ENCODE measurements around the gene FGD3. TPM values are rescaled to one million over a fixed set of nuclear protein-coding genes. Genes with fewer than 3 reads are reported as not detected.

FGD3 gene
- polyA plus RNA-seq, 1 donor = 3.8 TPM

DNA sequence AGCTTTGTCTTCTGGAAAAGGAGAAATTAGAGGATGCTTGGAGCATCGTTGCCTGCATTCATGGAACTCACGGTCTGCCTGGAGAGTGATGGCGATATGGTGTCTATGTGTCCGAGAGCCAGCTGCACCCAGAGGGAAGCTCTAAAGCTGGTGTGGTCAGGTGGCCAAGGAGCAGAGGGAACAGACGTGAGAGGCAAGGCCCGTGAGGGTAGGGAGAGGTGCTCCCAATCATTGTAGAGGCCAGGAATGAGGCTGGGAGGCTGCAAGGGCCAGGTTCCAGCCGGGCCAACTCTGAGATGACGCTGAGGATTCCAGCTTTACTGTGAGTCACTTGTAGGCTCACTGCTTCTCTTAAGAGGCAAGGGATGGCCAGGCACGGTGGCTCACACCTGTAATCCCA lies 7.6 kb downstream of the FGD3 start:
- no peak for DNase-seq (ENCODE audit: low read depth)

DNA sequence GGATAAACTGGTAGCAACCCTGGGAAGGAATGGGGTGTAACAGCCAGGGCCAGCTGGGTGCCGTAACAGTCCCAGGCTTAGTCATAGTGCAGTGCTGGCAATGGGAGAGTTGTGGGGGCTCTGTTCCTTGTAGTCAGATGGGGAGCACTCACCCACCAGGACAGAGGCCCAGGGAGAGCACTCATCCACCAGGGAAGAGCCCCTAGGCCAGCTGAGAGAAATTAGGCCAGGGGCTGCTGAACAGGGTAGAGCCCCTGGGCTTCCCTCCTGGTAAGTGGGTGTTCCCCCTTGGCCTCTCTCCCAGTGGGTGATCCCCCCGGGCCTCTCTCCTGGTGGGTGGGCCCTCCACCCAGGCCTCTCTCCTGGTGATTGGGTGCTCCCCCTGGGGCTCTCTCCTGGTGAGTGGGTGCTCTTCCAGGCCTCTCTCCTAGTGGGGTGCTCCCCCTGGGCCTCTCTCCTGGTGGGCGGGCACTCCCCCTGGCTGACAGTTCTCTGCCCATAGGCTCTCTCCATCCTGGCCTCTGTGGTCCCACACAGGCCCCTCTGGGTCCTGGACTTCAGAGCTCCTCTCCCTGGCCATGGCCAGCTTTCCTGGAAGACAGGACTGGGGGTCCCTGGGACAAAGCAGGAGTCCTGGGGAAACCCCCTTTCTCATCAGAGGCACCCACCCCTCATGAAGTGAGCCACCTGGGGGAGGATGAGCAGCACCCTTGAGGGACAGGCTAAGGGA lies 13.4 kb downstream of the FGD3 start:
- DNase-seq (ENCODE audit: low read depth) = no peak

DNA sequence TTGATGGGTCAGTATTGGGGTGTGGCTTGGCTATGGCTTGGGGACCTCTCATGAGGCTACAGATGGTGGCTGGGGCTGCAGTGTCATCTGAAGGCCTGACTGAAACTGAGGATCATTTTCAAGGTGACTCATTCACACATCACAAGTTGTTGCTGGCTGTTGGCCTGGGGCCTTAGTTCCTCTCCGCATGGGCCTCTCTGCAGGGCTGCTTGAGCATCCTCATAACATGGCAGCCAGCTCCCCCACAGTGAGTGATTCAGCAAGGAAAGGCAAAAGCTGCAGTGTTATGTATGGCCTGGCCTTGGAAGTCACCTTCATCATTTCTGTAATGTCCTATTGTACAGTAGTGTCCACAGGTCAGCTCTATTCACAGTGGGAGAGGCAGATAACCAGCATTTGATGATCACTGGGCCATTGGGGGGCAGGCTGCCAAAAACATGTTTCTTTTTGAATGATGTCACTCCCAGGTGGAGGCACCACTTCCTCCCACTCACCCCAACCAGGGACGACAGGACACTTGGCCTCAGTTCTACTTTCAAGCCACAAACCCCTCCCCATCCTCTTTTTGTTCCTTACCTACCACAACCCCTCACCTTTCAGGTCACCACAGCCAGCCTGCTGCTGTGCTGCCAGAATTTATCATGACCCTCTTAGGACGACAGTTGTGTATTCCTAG lies 14.4 kb downstream of the FGD3 start:
- DNase-seq (ENCODE audit: low read depth) = no peak

DNA sequence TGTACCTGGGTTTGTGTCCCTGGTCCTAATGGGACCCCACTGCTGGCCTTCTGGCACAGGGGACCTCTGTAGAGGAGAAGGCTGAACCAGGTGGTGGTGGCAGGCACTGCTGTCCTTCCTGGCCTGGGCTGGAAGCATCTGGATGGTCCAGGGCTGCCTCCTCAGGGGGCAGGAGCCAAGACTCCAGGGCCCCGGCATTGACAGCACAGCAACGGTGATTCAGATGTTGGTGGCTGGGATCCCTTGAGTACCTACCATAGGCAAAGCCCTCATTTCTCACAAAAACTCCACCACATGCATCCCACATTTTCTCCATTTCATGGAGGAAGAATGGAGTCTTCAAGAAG lies 15.0 kb downstream of the FGD3 start:
- no peak for DNase-seq (ENCODE audit: low read depth)

DNA sequence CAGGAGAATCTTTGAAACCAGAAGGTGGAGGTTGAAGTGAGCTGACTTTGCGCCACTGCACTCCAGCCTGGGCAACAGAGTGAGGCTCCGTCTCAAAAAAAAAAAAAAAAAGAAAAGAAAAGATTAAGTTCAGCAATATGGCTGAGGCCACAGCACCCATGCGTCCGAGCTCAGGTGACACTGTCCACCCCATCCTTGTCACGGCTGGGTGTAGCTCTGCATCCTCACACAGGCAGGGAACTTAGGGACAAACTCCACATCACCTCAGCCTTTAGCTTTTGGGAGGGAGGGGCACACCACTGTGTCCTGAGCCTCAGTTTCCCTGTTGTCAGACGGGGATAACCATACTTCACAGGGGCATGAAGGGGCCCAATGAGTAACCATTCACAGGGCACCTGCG lies 15.5 kb downstream of the FGD3 start:
- no peak for DNase-seq (ENCODE audit: low read depth)

DNA sequence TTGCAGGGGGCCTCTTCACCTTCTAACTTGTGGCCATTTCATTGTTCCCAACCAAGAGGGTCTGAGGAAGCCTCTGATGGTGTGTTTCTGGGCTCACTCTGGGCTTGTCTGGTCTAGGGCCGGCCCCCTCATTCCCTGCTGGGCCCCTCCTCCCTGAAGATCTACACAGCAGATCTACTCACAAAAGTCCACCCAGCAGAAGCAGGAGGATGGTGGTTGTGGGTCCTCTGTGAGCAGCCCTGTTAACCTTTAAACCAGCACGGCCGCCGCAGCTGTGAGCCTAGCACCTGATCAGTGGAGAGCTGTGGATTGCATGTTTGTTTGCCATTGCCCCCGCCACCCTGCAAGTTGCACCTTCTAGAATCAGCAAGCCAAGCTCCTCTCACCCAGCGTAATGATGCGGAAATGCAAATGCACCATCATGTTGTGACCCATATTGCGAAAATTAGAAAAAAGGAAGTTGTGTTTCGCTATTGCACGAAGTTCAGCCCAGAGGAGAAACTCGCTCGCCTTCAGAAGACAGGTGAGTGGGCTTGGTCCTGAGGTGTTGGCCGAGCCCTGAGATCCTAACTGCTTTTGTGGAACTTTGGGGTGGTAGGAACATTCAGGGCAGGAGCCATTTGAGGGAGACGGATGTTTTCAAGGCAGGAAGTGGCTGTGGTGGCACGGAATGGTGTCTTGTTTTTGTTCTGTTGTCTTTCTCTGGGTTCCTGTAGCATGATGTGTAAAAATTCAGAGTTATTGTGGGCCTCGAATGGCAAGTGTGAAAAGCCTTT lies 16.7 kb downstream of the FGD3 start:
- no peak for DNase-seq (ENCODE audit: low read depth)

DNA sequence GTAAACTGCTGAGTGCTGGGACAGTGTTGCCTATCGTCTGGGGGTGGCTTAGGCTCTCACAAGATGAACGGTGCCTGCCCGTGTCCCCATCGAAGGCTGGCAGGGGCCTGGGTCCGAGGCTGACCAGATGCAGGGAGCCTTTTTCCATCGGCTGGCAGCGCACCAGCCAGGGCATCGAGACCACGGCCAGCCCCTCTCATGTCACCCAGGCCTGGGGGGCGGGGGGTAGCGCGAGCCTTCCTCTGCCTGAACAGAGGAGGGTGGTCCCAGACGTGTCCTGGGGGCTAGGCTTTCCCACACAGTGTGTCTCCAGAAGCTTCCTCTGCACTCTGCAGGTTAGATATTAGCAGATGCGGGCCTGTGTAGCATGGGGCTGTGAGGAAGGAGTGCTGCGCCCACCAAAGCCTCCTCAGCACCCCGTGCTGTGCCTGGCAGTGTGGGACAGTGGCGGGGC lies 17.3 kb downstream of the FGD3 start:
- DNase-seq (ENCODE audit: low read depth) = no peak

DNA sequence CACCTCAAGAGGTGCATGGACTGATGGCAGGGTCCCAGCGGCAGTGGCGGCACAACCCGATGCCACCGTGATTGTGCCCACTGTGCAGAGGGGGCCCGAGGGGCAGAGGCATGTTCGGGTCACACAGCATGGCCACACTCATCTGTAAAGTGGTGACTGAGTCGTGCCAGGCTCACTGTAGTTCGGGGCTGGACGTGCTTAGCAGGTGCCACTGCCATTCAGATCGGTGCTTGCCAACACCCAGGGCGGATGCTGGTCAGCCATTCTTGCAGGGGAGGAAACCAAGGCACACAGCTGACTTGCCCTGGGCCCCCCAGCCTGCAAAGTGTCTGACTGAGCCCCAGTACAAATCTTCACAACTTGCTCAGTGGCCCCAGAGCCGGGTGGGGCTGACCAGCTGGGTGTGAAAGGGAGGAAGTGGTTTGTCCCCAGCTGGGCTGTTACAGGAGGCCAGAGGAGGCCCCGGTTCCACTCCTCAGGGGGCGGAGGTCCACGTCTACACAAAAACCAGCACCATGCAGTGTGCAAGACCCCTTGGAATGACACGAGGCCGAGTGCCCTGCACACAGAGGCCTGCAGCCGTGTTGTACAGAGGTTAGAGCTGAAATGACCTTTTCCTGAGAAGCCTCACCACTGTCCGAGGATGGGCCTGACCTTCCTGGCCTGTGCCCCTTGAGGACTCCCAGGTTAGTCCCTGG lies 17.9 kb downstream of the FGD3 start:
- no peak for DNase-seq (ENCODE audit: low read depth)

DNA sequence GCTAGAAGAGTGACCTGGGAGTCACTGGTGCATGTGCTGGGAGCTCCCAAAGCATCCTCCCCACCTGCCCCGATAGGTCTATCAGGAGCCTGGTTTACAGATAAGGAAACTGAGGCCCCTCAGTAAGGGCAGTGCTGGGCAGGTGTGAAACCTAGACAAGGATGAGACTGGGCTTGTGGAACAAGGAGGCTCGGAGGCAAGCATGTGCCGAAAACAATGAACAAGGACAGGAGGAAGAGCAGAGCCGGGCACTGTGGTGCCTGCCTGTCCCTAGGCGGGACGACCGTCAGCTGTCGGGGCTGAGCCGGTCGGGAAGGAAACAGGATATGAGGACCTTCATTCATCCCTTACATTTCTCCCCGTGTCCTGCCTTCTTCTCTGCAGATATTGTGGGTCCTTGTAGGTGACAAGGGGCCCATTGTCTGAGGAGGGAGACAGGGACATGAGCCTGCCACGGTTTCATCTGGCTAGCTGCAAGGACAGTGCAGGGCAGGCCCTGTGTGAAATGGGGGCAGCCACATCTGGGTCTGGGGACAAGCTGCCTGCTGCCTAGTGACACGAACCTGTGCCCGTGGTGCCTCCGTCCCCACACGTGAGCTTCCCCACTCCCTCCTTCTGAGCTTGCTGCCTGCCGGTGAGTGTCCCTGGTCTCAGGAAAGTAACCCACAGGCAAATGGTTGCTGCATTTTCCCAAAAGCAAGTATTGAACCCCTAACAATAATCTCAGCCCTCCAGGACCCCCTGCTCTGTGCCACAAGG lies 18.6 kb downstream of the FGD3 start:
- no peak for DNase-seq (ENCODE audit: low read depth)

DNA sequence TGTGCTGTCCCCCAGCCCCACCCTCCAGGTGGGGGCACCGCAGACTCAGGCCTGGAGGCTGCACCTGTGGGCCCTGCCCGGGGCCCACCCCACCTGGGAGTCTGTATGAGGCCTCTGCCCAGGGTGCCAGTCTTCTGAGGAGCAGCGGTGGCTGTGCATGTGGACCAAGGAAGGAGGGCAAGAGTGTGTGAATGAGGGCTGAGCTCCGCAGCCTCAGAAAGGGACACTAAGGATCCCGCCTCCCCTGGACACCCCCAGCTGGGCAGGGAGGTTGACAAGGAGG lies 19.1 kb downstream of the FGD3 start:
- DNase-seq (ENCODE audit: low read depth) = no peak

DNA sequence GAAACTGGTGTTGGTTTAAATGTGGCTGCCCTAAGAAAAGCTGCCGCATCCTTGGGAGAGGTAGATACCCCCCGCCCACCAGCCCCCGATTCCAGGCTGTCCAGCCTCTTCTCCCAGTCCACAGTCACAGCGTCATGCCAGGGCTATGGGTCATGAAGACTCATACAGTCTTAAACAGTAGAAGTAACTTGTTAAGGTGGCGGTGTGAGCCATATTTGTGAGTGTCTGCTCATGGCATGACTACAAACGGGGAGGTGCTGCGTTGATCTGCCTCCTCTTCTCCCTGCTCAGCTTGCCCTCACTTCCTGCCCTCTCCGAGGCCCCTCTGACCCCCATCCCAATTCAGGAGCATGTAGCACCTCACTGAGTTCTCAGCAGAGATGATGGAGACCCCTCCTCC lies 20.8 kb downstream of the FGD3 start:
- DNase-seq (ENCODE audit: low read depth) = no peak

DNA sequence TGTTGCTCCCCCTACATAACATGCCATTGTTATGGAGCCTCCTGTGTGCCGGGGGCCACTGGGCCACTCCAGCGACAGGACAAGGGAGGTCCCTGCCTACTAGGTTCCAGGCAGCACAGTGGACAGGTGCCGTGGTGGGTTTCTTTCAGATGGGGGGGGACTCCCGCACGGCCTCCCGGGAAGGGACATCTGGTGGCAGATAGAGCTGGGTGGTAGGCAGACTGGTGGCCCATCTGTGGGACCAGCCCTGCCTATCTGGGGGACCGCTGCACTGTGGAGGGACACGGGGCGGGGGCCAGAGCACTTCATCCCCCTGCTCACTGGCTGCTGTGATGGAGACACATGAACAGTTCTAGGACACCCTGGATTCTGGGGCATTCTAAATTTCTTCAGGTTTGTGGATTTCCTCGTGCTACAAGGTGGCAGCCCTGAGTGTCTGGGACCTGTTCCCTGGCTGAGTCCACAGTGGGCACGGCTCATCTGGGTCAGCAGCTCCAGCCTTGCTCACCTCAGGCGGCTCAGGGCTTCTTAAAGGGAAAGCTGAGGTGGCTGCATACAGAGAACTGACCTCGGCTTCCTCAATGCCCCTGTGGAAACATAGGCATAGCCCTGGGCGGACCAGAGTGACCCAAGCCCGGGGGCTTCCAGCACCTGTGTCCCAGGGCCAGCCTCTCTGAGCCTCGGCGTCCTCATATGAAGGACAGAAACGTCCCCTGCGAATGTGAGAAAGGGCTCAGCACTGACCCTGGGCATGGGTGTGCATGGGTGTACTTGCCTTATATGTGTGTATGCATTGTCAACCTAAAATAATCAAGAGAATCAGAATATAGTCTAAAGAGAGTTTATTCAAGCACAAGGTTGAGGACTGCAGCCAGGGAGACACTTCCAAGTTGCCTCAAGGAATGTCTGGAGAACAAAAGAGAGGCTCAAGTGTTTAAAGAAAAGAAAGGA lies 22.5 kb downstream of the FGD3 start:
- no peak for DNase-seq (ENCODE audit: low read depth)

DNA sequence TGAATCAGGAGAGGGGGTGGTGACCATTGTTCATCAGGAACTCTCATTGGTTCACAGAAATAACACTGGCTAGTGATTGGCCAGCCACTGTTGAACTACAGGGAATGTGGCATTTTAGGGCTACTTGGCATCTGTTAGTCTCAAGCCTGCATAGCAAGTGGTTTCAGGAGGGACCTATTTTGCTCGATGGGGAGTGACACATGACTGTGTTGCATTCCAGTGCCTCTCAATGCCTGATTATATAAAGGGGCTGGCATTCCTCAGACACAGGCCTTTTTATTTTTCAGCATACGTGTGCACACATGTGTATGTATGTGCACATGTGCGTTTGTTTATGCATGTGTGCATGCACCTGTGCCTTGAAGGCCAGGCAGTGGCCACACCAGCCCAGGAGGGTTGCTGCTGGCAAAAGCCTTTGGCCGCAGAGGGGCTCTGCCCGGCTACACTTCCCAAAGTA lies 23.2 kb downstream of the FGD3 start:
- no peak for DNase-seq (ENCODE audit: low read depth)

DNA sequence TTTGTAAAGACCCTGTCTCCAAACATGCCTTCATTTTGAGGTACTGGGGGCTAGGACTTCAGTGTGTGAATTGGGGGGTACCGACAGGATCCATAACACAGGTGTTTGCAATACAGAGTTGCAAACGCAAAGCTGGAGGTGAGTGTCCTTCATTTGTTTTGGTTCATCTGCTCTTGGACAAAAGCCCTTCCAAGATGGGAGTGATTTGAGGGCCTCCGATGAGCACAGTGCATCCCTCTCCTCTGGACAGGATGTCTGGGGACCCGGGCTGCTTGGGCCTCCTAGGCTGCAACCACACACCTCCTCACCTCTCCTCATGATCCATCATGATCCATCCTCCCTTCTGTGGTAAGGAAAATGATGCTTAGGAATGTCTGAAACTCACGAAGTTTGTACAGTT lies 23.8 kb downstream of the FGD3 start:
- no peak for DNase-seq (ENCODE audit: low read depth)

DNA sequence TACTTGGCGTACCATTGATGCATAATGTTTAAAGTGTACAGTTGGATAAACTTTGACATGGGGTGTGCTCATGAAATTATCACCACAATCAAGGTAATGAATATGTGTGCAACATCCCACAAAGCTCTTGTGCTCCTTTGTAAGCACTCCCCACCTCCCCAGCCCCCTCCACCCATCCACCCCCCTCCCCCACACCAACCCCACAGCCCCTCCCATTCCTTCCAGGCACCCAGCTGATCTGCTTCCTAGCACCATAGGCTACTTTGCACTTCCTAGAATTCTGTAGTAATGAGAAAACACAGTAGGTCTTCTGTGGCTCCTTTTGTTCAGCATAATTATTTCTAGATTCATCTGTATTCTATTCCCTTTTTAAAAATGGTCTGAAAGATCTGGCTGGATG lies 24.5 kb downstream of the FGD3 start:
- DNase-seq (ENCODE audit: low read depth) = no peak

DNA sequence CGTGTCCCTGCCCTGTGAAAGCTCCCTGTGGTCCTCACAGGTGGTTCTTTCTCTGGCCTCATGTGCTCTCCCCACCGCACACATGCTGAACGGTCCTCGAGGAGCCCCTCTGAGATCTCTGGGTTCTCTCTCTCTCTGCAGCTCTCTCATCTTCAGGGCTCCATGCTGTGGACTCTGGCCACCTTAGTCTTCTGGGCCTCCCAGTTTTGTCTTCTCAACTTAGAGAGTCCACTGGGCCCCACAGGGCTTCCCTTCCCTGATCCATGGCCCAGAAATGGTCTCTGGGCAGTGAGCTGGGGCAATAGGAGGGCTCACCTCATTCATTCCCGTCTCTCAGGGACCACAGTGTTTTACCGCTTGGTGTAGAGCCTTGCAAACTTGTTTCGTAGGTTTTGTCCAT lies 26.4 kb downstream of the FGD3 start:
- no peak for DNase-seq (ENCODE audit: low read depth)

DNA sequence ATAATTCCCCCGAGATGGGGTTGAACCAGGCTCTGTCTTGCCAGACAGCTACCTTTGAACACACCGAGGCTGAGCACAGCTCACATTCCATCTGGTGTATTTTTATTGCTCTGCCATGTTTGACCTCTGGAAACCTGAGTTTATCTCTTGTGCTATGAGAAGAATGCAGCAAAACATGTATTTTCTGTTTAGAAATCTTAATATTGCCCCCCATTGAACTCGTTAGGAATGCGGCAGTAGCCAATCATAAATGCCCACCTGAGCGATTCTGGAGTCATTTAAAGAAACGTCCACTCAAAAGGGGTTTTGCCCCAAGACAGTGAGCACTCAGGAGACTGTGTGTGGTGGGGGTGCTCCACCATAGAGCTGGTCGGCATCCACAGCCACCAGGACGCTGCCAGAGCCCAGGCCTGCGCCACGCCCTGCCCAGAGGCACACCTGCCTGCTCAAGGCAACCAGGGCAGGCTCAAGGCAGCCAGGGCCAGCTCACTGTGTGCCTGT lies 26.9 kb downstream of the FGD3 start:
- no peak for DNase-seq (ENCODE audit: low read depth)

DNA sequence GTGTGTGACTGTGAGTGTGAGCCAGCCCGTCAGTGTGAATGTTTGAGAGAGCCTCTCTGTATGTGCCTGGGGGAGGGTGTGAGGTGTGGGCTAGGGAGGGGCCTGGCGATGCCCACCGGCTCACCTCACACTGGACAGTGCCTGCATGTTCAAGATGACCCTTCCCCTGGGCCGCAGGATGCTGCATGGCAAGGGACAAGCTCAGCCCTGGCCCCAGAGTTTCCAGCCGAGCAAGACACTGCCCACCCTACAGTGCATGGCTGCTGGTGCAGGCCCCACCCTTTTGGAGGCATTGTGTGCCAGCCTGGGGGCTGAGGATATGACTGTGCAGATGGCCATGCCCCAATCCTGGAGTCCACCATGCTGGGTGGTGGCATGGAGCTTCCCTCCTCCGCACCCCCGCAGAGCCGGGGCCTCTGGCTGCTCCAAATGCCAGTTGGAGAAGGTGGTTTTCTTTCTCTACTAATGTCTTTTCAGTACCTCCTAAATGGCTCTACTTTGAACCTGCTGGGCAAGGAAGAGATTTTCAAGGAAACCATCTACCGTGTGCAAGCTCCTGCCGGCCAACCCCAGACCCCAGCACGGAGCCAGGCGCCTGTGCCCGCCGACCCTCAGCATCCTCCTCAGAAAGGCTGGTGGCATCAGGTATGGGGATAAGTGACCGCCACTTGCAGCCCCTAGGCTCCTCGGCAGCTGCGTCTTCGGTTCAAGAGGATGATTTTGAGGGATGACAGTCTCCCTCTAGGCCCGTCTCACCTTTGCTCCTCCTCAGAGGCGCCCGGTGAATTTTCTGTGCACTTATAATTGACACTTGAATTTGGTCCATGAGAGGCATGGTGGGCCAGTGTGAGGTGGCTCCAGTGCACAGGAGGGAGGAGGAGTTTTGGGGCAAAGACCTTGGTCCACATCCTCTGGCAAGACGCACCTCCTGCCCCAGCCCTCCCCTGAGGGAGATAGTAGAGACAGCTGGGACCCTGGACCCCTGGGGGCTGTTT lies 27.7 kb downstream of the FGD3 start:
- no peak for DNase-seq (ENCODE audit: low read depth)

DNA sequence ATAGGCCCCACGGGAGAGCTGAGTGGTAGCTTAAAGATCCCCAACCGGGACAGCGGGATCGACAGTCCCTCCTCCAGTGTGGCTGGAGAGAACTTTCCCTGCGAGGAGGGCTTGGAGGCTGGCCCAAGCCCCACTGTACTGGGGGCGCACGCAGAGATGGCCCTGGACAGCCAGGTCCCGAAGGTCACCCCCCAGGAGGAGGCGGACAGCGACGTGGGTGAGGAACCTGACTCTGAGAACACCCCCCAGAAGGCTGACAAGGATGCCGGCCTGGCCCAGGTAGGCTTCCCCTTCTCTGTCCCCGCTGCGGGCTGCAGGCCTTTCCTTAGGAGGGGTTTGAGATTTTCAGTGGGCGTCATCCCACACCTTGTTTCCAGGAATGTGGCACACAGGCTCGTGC lies 29.1 kb downstream of the FGD3 start:
- DNase-seq (ENCODE audit: low read depth) = no peak

All from forelimb muscle (tissue), 1 donor.